HepG2 (cell line): Measurements from ENCODE around the gene TADA3. TPM values are rescaled to one million over a fixed set of nuclear protein-coding genes. Genes with fewer than 3 reads are reported as not detected.

ENCODE experiments used
- ATAC-seq: fragments of 200-7000 bp; cut with Tn5 transposase; 3 replicates; pipeline ENCODE4 v1.9.1; 2020; ENCODE audit warnings: mild to moderate bottlenecking, moderate library complexity
- BruUV-seq: library from RNA; stranded (reverse); fragments of 400-500 nt; replicated peaks from 2 replicates; lab custom pipeline; 2021; lab: Mats Ljungman, UMichigan
- CTCF ChIA-PET: fragments of 300-600 bp; formaldehyde crosslinking; extraction: SDS; loops from one replicate; lab custom pipeline; 2021; ENCODE audit warnings: low total read pairs, inconsistent platforms, low intra/inter-chr PET ratio; lab: Yijun Ruan, JAX
- POLR2A ChIA-PET: fragments of 350-600 bp; sonication (Branson Sonifier 250); formaldehyde crosslinking; loops from one replicate; lab custom pipeline; 2020; ENCODE audit warnings: antibody characterized with exemption, inconsistent platforms; lab: Yijun Ruan, JAX
- DNase-seq: peaks from one replicate; pipeline ENCODE4 v3.0.0-alpha.2; 2015; ENCODE audit warnings: low spot score
- FAIRE-seq: peaks from 3 replicates; lab custom pipeline; 2011; peaks lifted over from hg19 to GRCh38; lab: Jason Lieb, UNC
- H2AFZ ChIP-seq: one replicate; pipeline ENCODE4 v1.6.1; 2011; ENCODE audit warnings: low read length, inconsistent platforms
- H3K27ac ChIP-seq: fragments of 300-600 bp; 3 replicates; pipeline ENCODE4 v1.8.0; 2011; ENCODE audit warnings: mixed run types, mild to moderate bottlenecking, mixed read lengths, low read length, inconsistent platforms; ENCODE audit not compliant: insufficient read depth; ENCODE audit errors: extremely low read length
- H3K27me3 ChIP-seq, 2 experiments: fragments of 200-600 bp in 1 of 2; 2 replicates in 1 of 2; 3 replicates in 1 of 2; pipeline versions ENCODE4 v1.6.0 to v1.8.0; 2011; ENCODE audit warnings: low read length in 2 of 2, mild to moderate bottlenecking in 2 of 2, moderate library complexity in 2 of 2, inconsistent platforms in 1 of 2; ENCODE audit not compliant: insufficient read depth in 2 of 2, control insufficient read depth in 1 of 2
- H3K36me3 ChIP-seq, 2 experiments: fragments of 200-600 bp in 1 of 2; replicated peaks in 1 of 2; 2 replicates in 1 of 2; 3 replicates in 1 of 2; pipeline versions ENCODE4 v1.5.1 to v1.8.0; 2011; ENCODE audit warnings: low read length in 2 of 2, inconsistent platforms in 1 of 2; ENCODE audit not compliant: insufficient read depth in 2 of 2, control insufficient read depth in 1 of 2
- H3K4me1 ChIP-seq: 2 replicates; pipeline ENCODE4 v1.5.1; 2012; ENCODE audit warnings: low read length, inconsistent platforms; ENCODE audit not compliant: insufficient read depth
- H3K4me2 ChIP-seq: 2 replicates; pipeline ENCODE4 v1.6.0; 2011; ENCODE audit warnings: low read depth, low read length, inconsistent platforms
- H3K4me3 ChIP-seq, 3 experiments: fragments of 200-600 bp in 1 of 3; sonication (generic), shearing (Covaris generic) in 1 of 3; replicated peaks in 1 of 3; 2 replicates each; pipeline ENCODE4 v1.5.1; 2011 to 2016; ENCODE audit warnings: low read length in 3 of 3, inconsistent platforms in 2 of 3, low read depth in 2 of 3, mild to moderate bottlenecking in 2 of 3, control low read depth in 1 of 3, mixed read lengths in 1 of 3; ENCODE audit not compliant: insufficient read depth in 1 of 3
- H3K79me2 ChIP-seq: one replicate; pipeline ENCODE4 v1.6.1; 2011; ENCODE audit warnings: low read length, inconsistent platforms; ENCODE audit not compliant: insufficient read depth
- H3K9ac ChIP-seq: 2 replicates; pipeline ENCODE4 v1.6.0; 2011; ENCODE audit warnings: mild to moderate bottlenecking, low read depth, low read length, inconsistent platforms; ENCODE audit not compliant: insufficient read depth
- H3K9me3 ChIP-seq: 2 replicates; pipeline ENCODE4 v1.5.1; 2012; ENCODE audit warnings: mild to moderate bottlenecking, low read length
- H4K20me1 ChIP-seq: 2 replicates; pipeline ENCODE4 v1.6.0; 2011; ENCODE audit warnings: inconsistent platforms, mild to moderate bottlenecking, low read length, moderate library complexity; ENCODE audit not compliant: insufficient read depth
- MAF1 ChIP-seq: sonication (generic); formaldehyde crosslinking; IDR thresholded peaks from 2 replicates; pipeline ENCODE4 v1.5.0; 2020; ENCODE audit warnings: missing genetic modification reagents, borderline replicate concordance
- ZBTB34 ChIP-seq: sonication (generic); formaldehyde crosslinking; IDR thresholded peaks from 2 replicates; pipeline ENCODE4 v1.8.0; 2022; ENCODE audit warnings: mild to moderate bottlenecking, missing genetic modification reagents
- ZNF224 ChIP-seq: sonication (generic); formaldehyde crosslinking; IDR thresholded peaks from 2 replicates; pipeline ENCODE4 v1.5.0; 2020; ENCODE audit warnings: mild to moderate bottlenecking, missing genetic modification reagents
- WGBS: methylation state at CpG from one replicate; pipeline ENCODE4 v1.1.6; 2017; ENCODE audit warnings: low lambda C conversion rate; 5-methylcytosine and 5-hydroxymethylcytosine counted together
- in situ Hi-C: cut with HindIII; loops from 2 replicates; pipeline ENCODE4 v1.10.0; 2017; ENCODE audit warnings: low pct_unique_long_range_greater_than_20kb; ENCODE audit not compliant: extremely low pct_ligation_motif_present
- intact Hi-C: fragments of 100-400 bp; cut with micrococcal nuclease; formaldehyde crosslinking; loops from one replicate; pipeline ENCODE4 v1.10.0; 2022; ENCODE audit not compliant: unreplicated experiment
- polyA plus RNA-seq, 8 experiments: library from polyadenylated mRNA; depleted of rRNA in 3 of 8; stranded (reverse) in 7 of 8; unstranded in 1 of 8; fragments of >200 nt; fragmentation: Illumina TruSeq in 4 of 8; extraction: Trizol in 4 of 8; gene quantifications; 2 replicates each; pipeline versions ENCODE4 v1.2.1 to v1.2.3, GENCODE V29; 2011 to 2016; ENCODE audit warnings: low read depth in 4 of 8, missing spikeins in 1 of 8, mixed read lengths in 1 of 8; ENCODE audit not compliant: insufficient read depth in 1 of 8
- total RNA-seq, 5 experiments: library from RNA; depleted of rRNA; stranded (reverse); fragments of >200 nt; fragmentation: Illumina TruSeq; extraction: Trizol; gene quantifications; 2 replicates each; pipeline ENCODE4 v1.2.3, GENCODE V29; 2016; ENCODE audit warnings: low read depth in 1 of 5
- TF ChIP-seq, protein P1 (sequence below): sonication (generic); formaldehyde crosslinking; IDR thresholded peaks from one replicate; pipeline ENCODE4 v1.5.1; 2020; ENCODE audit warnings: mild to moderate bottlenecking, missing genetic modification reagents; ENCODE audit errors: not compliant biosample characterization

Gene TADA3
- total and polyA plus RNA-seq, 2 of the 13 experiments (the other 11 are each of a cell fraction or from before 2014, with no cell fraction given): 32.1 to 37.1 TPM

DNA sequence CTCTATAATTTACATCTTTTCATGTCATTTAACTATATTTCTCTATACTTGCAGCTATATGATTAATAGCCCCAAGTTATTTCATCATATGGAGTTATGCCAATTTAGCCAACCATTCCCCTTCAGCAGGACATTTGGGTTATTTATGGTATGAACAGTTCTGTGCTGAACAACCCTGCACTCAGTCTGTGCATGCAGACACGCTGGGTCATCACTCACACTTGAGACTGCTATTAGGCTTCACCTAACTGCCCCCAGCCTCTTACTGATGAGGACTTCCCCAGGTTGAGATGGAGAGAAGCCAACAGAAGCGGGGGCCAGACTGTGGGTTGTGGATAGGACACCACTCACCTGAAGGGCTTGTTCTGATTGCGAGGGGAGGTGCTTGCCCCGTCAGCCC, 7.3 kb downstream of the TADA3 start:
- WGBS: 100% methylated on average over 3 of the region's 4 CpGs
- ChIA-PET CTCF (no interaction called here), POLR2A (no interaction called here)
- H3K4me1 ChIP-seq: peaks cover 16% of the 10 kb centered on the region
- no peak overlapping the region for H3K9ac ChIP-seq
- H2AFZ ChIP-seq: no peak overlapping the region
- TF ChIP-seq ZNF224 (CRISPR knock-in tag) (no peak), ZBTB34 (CRISPR knock-in tag) (no peak), MAF1 (CRISPR knock-in tag) (no peak)
- TF ChIP-seq, protein P1, sequence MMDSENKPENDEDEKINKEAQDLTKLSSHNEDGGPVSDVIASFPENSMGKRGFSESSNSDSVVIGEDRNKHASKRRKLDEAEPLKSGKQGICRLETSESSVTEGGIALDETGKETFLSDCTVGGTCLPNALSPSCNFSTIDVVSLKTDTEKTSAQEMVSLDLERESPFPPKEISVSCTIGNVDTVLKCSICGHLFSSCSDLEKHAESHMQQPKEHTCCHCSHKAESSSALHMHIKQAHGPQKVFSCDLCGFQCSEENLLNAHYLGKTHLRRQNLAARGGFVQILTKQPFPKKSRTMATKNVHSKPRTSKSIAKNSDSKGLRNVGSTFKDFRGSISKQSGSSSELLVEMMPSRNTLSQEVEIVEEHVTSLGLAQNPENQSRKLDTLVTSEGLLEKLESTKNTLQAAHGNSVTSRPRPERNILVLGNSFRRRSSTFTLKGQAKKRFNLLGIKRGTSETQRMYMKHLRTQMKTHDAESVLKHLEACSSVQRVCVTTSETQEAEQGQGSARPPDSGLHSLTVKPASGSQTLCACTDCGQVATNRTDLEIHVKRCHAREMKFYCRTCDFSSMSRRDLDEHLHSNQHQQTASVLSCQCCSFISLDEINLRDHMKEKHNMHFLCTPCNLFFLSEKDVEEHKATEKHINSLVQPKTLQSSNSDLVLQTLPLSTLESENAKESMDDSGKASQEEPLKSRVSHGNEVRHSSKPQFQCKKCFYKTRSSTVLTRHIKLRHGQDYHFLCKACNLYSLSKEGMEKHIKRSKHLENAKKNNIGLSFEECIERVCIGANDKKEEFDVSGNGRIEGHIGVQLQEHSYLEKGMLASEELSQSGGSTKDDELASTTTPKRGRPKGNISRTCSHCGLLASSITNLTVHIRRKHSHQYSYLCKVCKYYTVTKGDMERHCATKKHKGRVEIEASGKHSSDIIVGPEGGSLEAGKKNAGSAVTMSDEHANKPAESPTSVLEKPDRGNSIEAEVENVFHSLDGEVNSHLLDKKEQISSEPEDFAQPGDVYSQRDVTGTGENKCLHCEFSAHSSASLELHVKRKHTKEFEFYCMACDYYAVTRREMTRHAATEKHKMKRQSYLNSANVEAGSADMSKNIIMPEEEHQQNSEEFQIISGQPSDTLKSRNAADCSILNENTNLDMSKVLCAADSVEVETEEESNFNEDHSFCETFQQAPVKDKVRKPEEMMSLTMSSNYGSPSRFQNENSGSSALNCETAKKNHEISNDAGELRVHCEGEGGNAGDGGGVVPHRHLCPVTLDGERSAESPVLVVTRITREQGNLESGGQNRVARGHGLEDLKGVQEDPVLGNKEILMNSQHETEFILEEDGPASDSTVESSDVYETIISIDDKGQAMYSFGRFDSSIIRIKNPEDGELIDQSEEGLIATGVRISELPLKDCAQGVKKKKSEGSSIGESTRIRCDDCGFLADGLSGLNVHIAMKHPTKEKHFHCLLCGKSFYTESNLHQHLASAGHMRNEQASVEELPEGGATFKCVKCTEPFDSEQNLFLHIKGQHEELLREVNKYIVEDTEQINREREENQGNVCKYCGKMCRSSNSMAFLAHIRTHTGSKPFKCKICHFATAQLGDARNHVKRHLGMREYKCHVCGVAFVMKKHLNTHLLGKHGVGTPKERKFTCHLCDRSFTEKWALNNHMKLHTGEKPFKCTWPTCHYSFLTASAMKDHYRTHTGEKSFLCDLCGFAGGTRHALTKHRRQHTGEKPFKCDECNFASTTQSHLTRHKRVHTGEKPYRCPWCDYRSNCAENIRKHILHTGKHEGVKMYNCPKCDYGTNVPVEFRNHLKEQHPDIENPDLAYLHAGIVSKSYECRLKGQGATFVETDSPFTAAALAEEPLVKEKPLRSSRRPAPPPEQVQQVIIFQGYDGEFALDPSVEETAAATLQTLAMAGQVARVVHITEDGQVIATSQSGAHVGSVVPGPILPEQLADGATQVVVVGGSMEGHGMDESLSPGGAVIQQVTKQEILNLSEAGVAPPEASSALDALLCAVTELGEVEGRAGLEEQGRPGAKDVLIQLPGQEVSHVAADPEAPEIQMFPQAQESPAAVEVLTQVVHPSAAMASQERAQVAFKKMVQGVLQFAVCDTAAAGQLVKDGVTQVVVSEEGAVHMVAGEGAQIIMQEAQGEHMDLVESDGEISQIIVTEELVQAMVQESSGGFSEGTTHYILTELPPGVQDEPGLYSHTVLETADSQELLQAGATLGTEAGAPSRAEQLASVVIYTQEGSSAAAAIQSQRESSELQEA (CRISPR knock-in tag): no peak
- TF ChIP-seq, all 625 proteins: peak for 0
- H3K4me3 ChIP-seq: no peak overlapping the region
- no peaks in the 10 kb centered on the region for H3K79me2 ChIP-seq
- DNase-seq: no peak
- no peak for FAIRE-seq
- no peak overlapping the region for H3K4me2 ChIP-seq
- H3K27ac ChIP-seq: no peak overlapping the region
- H3K36me3 ChIP-seq: peaks cover 23 to 64% of the 10 kb centered on the region in 2 experiments
- BruUV-seq: no TSS peak
- in situ Hi-C loops (no loop called here), intact Hi-C loops (no loop called here)
- ATAC-seq: no peak
- H4K20me1 ChIP-seq: no peaks in the 10 kb centered on the region
- no peaks in the 10 kb centered on the region for H3K27me3 ChIP-seq
- H3K9me3 ChIP-seq: no peaks in the 10 kb centered on the region
